ENCODE results near the gene TPPP3. TPM values are rescaled to one million over a fixed set of nuclear protein-coding genes. Genes with fewer than 3 reads are reported as not detected.

Gene TPPP3
- total RNA-seq, 4 donors from 2014 or later = 13.4 to 26.6 (median 16.2) TPM

DNA sequence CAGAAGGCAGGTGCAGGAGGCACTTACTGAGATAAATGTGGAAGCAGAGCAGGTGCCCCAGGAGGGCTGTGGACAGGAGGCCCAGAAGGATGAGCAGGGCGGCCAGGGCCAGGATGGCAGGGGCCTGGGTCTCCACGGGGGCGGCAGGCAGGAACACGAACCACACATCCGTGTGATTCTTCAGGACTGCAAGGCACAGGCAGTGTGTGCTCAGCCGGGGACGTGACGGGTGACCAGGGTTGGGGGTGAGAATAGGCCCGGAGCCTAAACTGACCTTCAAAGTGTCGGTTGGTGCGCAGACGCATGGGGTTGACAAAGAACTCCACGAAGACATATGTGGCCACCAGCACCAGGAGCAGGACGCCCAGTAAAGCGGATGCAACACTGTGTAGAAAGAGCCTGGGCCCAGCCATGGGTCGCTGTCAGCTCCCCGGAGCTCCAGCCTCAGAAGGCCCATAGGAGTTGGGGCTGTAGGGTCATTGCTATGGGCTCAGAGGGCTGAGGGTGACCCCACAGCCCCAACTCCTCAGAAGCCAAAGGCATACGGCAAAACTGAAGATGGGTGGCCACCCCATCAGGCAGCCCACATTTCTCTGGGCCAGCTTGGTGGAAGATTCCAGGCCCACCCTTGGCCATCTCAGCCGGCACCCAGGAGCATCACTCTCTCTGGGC is 5.4 kb upstream of the TPPP3 start:
- Histone ChIP-seq H3K4me3 (peak overlapping the region in 1 of 2 donors; percentile 15), H3K36me3 (no peaks in the 10 kb centered on the region), H3K4me1 (peaks cover 0 to 22% of the 10 kb centered on the region in 2 donors), H3K27me3 (no peaks in the 10 kb centered on the region), H3K27ac (peak overlapping the region in 1 of 2 donors; percentile 7), H3K9me3 (no peaks in the 10 kb centered on the region)
- no peak for TF ChIP-seq POLR2A (IDR thresholded peaks at IDR 0.05)
- TF ChIP-seq, protein P1, sequence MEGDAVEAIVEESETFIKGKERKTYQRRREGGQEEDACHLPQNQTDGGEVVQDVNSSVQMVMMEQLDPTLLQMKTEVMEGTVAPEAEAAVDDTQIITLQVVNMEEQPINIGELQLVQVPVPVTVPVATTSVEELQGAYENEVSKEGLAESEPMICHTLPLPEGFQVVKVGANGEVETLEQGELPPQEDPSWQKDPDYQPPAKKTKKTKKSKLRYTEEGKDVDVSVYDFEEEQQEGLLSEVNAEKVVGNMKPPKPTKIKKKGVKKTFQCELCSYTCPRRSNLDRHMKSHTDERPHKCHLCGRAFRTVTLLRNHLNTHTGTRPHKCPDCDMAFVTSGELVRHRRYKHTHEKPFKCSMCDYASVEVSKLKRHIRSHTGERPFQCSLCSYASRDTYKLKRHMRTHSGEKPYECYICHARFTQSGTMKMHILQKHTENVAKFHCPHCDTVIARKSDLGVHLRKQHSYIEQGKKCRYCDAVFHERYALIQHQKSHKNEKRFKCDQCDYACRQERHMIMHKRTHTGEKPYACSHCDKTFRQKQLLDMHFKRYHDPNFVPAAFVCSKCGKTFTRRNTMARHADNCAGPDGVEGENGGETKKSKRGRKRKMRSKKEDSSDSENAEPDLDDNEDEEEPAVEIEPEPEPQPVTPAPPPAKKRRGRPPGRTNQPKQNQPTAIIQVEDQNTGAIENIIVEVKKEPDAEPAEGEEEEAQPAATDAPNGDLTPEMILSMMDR (IDR thresholded peaks at IDR 0.05) = no peak
- no peak for DNase-seq
- intact Hi-C loops (cut with DNase I; ENCODE audit: low total_unique reads) = no loop called here

GRCh38 chr16:67397812-67398545 is 4.7 kb upstream of the TPPP3 start:
- intact Hi-C loops (cut with DNase I; ENCODE audit: low total_unique reads) = no loop called here

GRCh38 chr16:67397036-67397801 is 3.9 kb upstream of the TPPP3 start:
- Histone ChIP-seq H3K4me1 (peaks cover 0 to 28% of the 10 kb centered on the region in 2 donors), H3K9me3 (no peaks in the 10 kb centered on the region), H3K4me3 (no peak overlapping the region), H3K27ac (peak overlapping the region; percentile 57 to 63), H3K36me3 (no peaks in the 10 kb centered on the region), H3K27me3 (no peaks in the 10 kb centered on the region)
- DNase-seq = no peak
- TF ChIP-seq, protein P1 (IDR thresholded peaks at IDR 0.05) = no peak
- no peak for TF ChIP-seq POLR2A (IDR thresholded peaks at IDR 0.05)
- intact Hi-C loops (cut with DNase I; ENCODE audit: low total_unique reads) = no loop called here

More at GRCh38 chr16:67397812-67398545, 4.7 kb upstream of the TPPP3 start:
- no peaks in the 10 kb centered on the region for H3K27me3 ChIP-seq
- no peak for DNase-seq
- H3K36me3 ChIP-seq = no peaks in the 10 kb centered on the region
- H3K9me3 ChIP-seq = no peaks in the 10 kb centered on the region
- no peak for TF ChIP-seq POLR2A (IDR thresholded peaks at IDR 0.05)
- TF ChIP-seq, protein P1 (IDR thresholded peaks at IDR 0.05) = no peak
- H3K27ac ChIP-seq = peak overlapping the region in 1 of 2 donors; percentile 46
- no peak overlapping the region for H3K4me3 ChIP-seq
- peaks cover 0 to 25% of the 10 kb centered on the region in 2 donors for H3K4me1 ChIP-seq

DNA sequence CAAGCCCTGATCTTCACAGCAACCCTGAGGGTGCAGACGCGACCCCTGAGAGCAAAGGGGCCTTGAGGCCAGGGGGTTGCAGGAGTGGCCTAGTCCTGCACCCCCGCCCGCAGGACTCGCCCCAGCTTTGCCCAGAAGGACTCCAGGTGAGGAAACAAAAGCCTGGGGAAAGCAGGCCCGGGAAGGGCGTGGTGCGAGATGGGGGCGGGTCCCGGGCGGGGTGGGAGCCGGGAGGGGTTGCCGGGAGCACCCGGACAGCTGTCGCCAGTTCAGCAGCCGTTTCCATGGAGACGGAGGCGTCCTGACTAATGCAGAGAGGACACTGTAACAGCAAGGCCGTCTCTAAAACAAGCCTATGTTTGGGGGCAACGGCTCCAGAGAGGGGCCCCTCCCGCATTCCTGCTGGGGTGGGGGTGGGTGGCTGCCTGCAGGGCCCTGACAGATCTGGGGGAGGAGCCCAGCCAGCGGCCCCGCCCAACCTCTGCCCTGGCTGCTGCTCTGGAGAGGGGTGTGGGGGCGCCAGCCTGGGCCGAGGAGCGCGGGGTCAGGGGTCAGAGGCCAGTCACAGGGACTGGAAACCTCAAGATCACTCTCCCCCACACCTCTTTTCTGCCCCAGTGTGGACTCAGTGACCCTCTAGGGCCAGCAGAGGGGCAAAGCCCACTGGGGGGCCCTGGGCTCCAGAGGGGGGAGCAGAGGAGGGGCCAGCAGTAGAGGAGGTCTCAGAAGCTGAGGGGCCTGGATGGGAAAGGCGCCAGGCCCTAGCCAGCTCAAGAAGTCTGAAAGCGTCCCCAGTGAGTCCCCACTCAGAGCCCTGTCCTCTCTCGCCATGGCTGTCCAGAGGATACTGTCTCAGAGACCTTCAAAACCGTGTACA is 3.1 kb upstream of the TPPP3 start:
- no peak overlapping the region for H3K4me3 ChIP-seq
- peak overlapping the region; percentile 57 to 63 for H3K27ac ChIP-seq
- H3K4me1 ChIP-seq = peaks cover 0 to 28% of the 10 kb centered on the region in 2 donors
- H3K9me3 ChIP-seq = no peaks in the 10 kb centered on the region
- no peaks in the 10 kb centered on the region for H3K27me3 ChIP-seq
- no peaks in the 10 kb centered on the region for H3K36me3 ChIP-seq
- TF ChIP-seq, protein P1 (IDR thresholded peaks at IDR 0.05) = no peak
- no peak for TF ChIP-seq POLR2A (IDR thresholded peaks at IDR 0.05)
- intact Hi-C loops (cut with DNase I; ENCODE audit: low total_unique reads) = no loop called here
- DNase-seq = peak; percentile 73 to 79
